PFSK-1 (cell line): ENCODE data around the gene VAMP5.

Source experiments
- FOXP2 ChIP-seq: optimal IDR thresholded peaks from 2 replicates; pipeline ENCODE3; 2011; ENCODE audit warnings: borderline replicate concordance, control low read depth, inconsistent platforms; ENCODE audit not compliant: insufficient read depth; ENCODE audit errors: extremely low read length, extremely low read depth
- POLR2AphosphoS5 ChIP-seq: IDR thresholded peaks from 2 replicates; pipeline ENCODE4 v1.6.1; 2012; ENCODE audit warnings: low read depth, mild to moderate bottlenecking, control low read depth, low read length, moderate library complexity
- REST ChIP-seq, 2 experiments: IDR thresholded peaks; 2 replicates each; pipeline versions ENCODE4 v1.6.1 to v1.8.0; 2011 to 2012; ENCODE audit warnings: low read depth in 2 of 2, low read length in 2 of 2, control low read depth in 1 of 2, inconsistent platforms in 1 of 2, mild to moderate bottlenecking in 1 of 2, moderate library complexity in 1 of 2; ENCODE audit not compliant: insufficient read depth in 1 of 2
- SIN3A ChIP-seq: IDR thresholded peaks from 2 replicates; pipeline ENCODE4 v1.6.1; 2012; ENCODE audit warnings: mild to moderate bottlenecking, low read length, moderate library complexity, borderline replicate concordance; ENCODE audit not compliant: insufficient read depth
- TAF1 ChIP-seq: IDR thresholded peaks from 2 replicates; pipeline ENCODE4 v1.6.1; 2012; ENCODE audit warnings: low read length, control low read depth, borderline replicate concordance; ENCODE audit not compliant: insufficient read depth

- TF ChIP-seq TAF1 (no peak), POLR2AphosphoS5 (no peak), REST (IDR thresholded peaks at IDR 0.05; ENCODE audit: insufficient read depth in 1 of 2, low read depth in 2 of 2, low read length in 2 of 2) (no peak), SIN3A (no peak), FOXP2 (no peak)
Measured at GRCh38 chr2:85554980-85555612, 29.1 kb upstream of the VAMP5 start.
